Measurements from ENCODE around the gene TGM1.
"Not testable (repeated sequence)": the region's sequence is repeated elsewhere in the genome, so short reads cannot be mapped to it uniquely, and the experiment has no call there.

TGM1 gene

GRCh38 chr14:24233538-24233866, 29.5 kb downstream of the TGM1 start:
- no peak for DNase-seq (ENCODE audit: low spot score)

- no peak for DNase-seq (ENCODE audit: low spot score)
Observed at GRCh38 chr14:24232645-24233537, 30.1 kb downstream of the TGM1 start, which contains the start of gene GMPR2. TSS of gene GMPR2 (plus strand) at chr14:24232929. CDS start at chr14:24233254, 325 bp downstream.

GRCh38 chr14:24232121-24232644, 30.8 kb downstream of the TGM1 start, which contains the start of gene NEDD8:
TSS of gene NEDD8 (minus strand) at chr14:24232367. CDS start at chr14:24232267, 100 bp downstream.
- peak; percentile 97 for DNase-seq (ENCODE audit: low spot score)

GRCh38 chr14:24231263-24232120, 31.5 kb downstream of the TGM1 start:
- DNase-seq (ENCODE audit: low spot score), result no peak

- no peak for DNase-seq (ENCODE audit: low spot score)
Observed at GRCh38 chr14:24228902-24229301, 34.1 kb downstream of the TGM1 start.

GRCh38 chr14:24226473-24226872, 36.5 kb downstream of the TGM1 start:
- DNase-seq (ENCODE audit: low spot score), result no peak

- no peak for DNase-seq (ENCODE audit: low spot score)
Observed at GRCh38 chr14:24224618-24225071, 38.3 kb downstream of the TGM1 start.

GRCh38 chr14:24222987-24223386, 40.0 kb downstream of the TGM1 start:
- DNase-seq (ENCODE audit: low spot score), result not testable (repeated sequence)

GRCh38 chr14:24219521-24219920, 43.5 kb downstream of the TGM1 start:
- no peak for DNase-seq (ENCODE audit: low spot score)

- no peak for DNase-seq (ENCODE audit: low spot score)
Observed at GRCh38 chr14:24219080-24219479, 43.9 kb downstream of the TGM1 start.

GRCh38 chr14:24216876-24217275, 46.1 kb downstream of the TGM1 start:
- not testable (repeated sequence) for DNase-seq (ENCODE audit: low spot score)

GRCh38 chr14:24216345-24216699, 46.7 kb downstream of the TGM1 start:
- DNase-seq (ENCODE audit: low spot score), result no peak

- peak; percentile 97 for DNase-seq (ENCODE audit: low spot score)
Observed at GRCh38 chr14:24215495-24216344, 47.3 kb downstream of the TGM1 start, which contains the start of gene MDP1. TSS of gene MDP1 (minus strand) at chr14:24216066. CDS start at chr14:24215955, 111 bp downstream.

- DNase-seq (ENCODE audit: low spot score), result no peak
Observed at GRCh38 chr14:24213866-24214662, 48.9 kb downstream of the TGM1 start.

GRCh38 chr14:24212924-24213865, 49.8 kb downstream of the TGM1 start, which contains the start of gene CHMP4A:
TSS of gene CHMP4A (minus strand) at chr14:24213488. CDS start at chr14:24213439, 49 bp downstream.
- DNase-seq (ENCODE audit: low spot score), result peak; percentile 98

GRCh38 chr14:24211311-24211710, 51.7 kb downstream of the TGM1 start:
- DNase-seq (ENCODE audit: low spot score), result no peak

- DNase-seq (ENCODE audit: low spot score), result no peak
Observed at GRCh38 chr14:24207625-24208024, 55.4 kb downstream of the TGM1 start.

- no peak for DNase-seq (ENCODE audit: low spot score)
Observed at GRCh38 chr14:24207104-24207551, 55.8 kb downstream of the TGM1 start.

Data from Ammon's horn (tissue), 1 donor.